Right atrium auricular region (tissue), 2 donors: ENCODE data around the gene LYRM9. TPM values are rescaled to one million over a fixed set of nuclear protein-coding genes. Genes with fewer than 3 reads are reported as not detected.

Experiments used
- DNase-seq: peaks from one replicate; pipeline ENCODE4 v3.0.0-alpha.2; 2019; ENCODE audit warnings: low spot score
- H3K27ac ChIP-seq, 2 donors: fragments of 200-600 bp; sonication (generic); 1 replicate in 1 of 2; 2 replicates in 1 of 2; pipeline ENCODE4 v1.5.1; 2016 to 2019
- H3K27me3 ChIP-seq, 2 donors: fragments of 200-600 bp; sonication (generic); one replicate each; pipeline versions ENCODE4 v1.5.1 to v1.6.0; 2017 to 2019
- H3K36me3 ChIP-seq: fragments of 200-600 bp; sonication (generic); one replicate; pipeline ENCODE4 v1.5.1; 2016
- H3K4me1 ChIP-seq, 2 donors: fragments of 200-600 bp; sonication (generic); one replicate each; pipeline versions ENCODE4 v1.5.1 to v1.6.0; 2017 to 2019
- H3K4me3 ChIP-seq, 2 donors: fragments of 200-600 bp; sonication (generic); 1 replicate in 1 of 2; 2 replicates in 1 of 2; pipeline ENCODE4 v1.5.1; 2017 to 2019; ENCODE audit warnings: mild to moderate bottlenecking in 1 of 2, moderate library complexity in 1 of 2
- H3K9me3 ChIP-seq, 2 donors: fragments of 200-600 bp; sonication (generic); one replicate each; pipeline ENCODE4 v1.5.1; 2019
- CTCF ChIP-seq, 2 donors: fragments of 200-600 bp; sonication (generic); IDR thresholded peaks; one replicate each; pipeline ENCODE4 v1.5.1; 2019; ENCODE audit warnings: antibody characterized with exemption in 2 of 2
- total RNA-seq, 2 donors: library from RNA; depleted of rRNA; stranded (reverse); fragments of >200 nt; gene quantifications; one replicate each; pipeline ENCODE4 v1.1.0, GENCODE V29; 2016

The LYRM9 gene
- total RNA-seq, 2 donors from 2014 or later, result 13.8 to 19.5 TPM

GRCh38 chr17:27904534-27905446 lies 11.6 kb upstream of the LYRM9 start:
- Histone ChIP-seq H3K27me3 (no peaks in the 10 kb centered on the region), H3K4me1 (no peaks in the 10 kb centered on the region), H3K36me3 (no peaks in the 10 kb centered on the region), H3K4me3 (no peak overlapping the region), H3K27ac (no peak overlapping the region), H3K9me3 (no peaks in the 10 kb centered on the region)
- no peak for DNase-seq
- TF ChIP-seq CTCF (IDR thresholded peaks at IDR 0.05), result no peak

- H3K27ac ChIP-seq, result no peak overlapping the region
- no peak for TF ChIP-seq CTCF (IDR thresholded peaks at IDR 0.05)
- no peaks in the 10 kb centered on the region for H3K4me1 ChIP-seq
- no peak overlapping the region for H3K4me3 ChIP-seq
- no peaks in the 10 kb centered on the region for H3K27me3 ChIP-seq
- no peaks in the 10 kb centered on the region for H3K36me3 ChIP-seq
- H3K9me3 ChIP-seq, result no peaks in the 10 kb centered on the region
- DNase-seq, result no peak
Measured at GRCh38 chr17:27904114-27904513, 10.9 kb upstream of the LYRM9 start.

GRCh38 chr17:27899525-27899924 lies 6.4 kb upstream of the LYRM9 start:
- H3K27ac ChIP-seq, result no peak overlapping the region

GRCh38 chr17:27898096-27898495 lies 4.9 kb upstream of the LYRM9 start:
- Histone ChIP-seq H3K27ac (no peak overlapping the region), H3K9me3 (no peaks in the 10 kb centered on the region), H3K4me1 (peaks cover 0 to 6% of the 10 kb centered on the region in 2 donors), H3K4me3 (no peak overlapping the region), H3K36me3 (no peaks in the 10 kb centered on the region), H3K27me3 (no peaks in the 10 kb centered on the region)
- no peak for DNase-seq
- no peak for TF ChIP-seq CTCF (IDR thresholded peaks at IDR 0.05)

More at GRCh38 chr17:27899525-27899924, 6.4 kb upstream of the LYRM9 start:
- no peaks in the 10 kb centered on the region for H3K27me3 ChIP-seq
- DNase-seq, result no peak
- no peak for TF ChIP-seq CTCF (IDR thresholded peaks at IDR 0.05)
- no peaks in the 10 kb centered on the region for H3K4me1 ChIP-seq
- no peak overlapping the region for H3K4me3 ChIP-seq
- H3K36me3 ChIP-seq, result no peaks in the 10 kb centered on the region
- H3K9me3 ChIP-seq, result no peaks in the 10 kb centered on the region

- no peak overlapping the region for H3K27ac ChIP-seq
Measured at GRCh38 chr17:27896701-27897100, 3.5 kb upstream of the LYRM9 start.

More at GRCh38 chr17:27896701-27897100, 3.5 kb upstream of the LYRM9 start:
- TF ChIP-seq CTCF (IDR thresholded peaks at IDR 0.05), result no peak
- no peak overlapping the region for H3K4me3 ChIP-seq
- H3K27me3 ChIP-seq, result no peaks in the 10 kb centered on the region
- H3K4me1 ChIP-seq, result peaks cover 0 to 15% of the 10 kb centered on the region in 2 donors
- H3K9me3 ChIP-seq, result no peaks in the 10 kb centered on the region
- no peaks in the 10 kb centered on the region for H3K36me3 ChIP-seq
- no peak for DNase-seq
